Osteoblast (primary cell): Measurements from ENCODE around the gene FAXDC2. TPM values are rescaled to one million over a fixed set of nuclear protein-coding genes. Genes with fewer than 3 reads are reported as not detected.

Experiments
- DNase-seq: peaks from one replicate; pipeline ENCODE4 v3.0.0; 2011; ENCODE audit warnings: low spot score, mixed read lengths; ENCODE audit not compliant: insufficient read length; ENCODE audit errors: missing footprints
- H2AFZ ChIP-seq: 2 replicates; pipeline ENCODE4 v1.6.0; 2011; ENCODE audit warnings: mild to moderate bottlenecking, low read length
- H3K27ac ChIP-seq: 2 replicates; pipeline ENCODE4 v1.5.1; 2011; ENCODE audit warnings: mild to moderate bottlenecking, low read depth, low read length, moderate library complexity
- H3K27me3 ChIP-seq: 2 replicates; pipeline ENCODE4 v1.6.0; 2012; ENCODE audit warnings: mild to moderate bottlenecking, control low read depth, inconsistent platforms, low read length, moderate library complexity; ENCODE audit not compliant: insufficient read depth
- H3K36me3 ChIP-seq: 2 replicates; pipeline ENCODE4 v1.5.1; 2011; ENCODE audit warnings: mild to moderate bottlenecking, low read length, control low read depth, moderate library complexity; ENCODE audit not compliant: insufficient read depth
- H3K4me1 ChIP-seq: 2 replicates; pipeline ENCODE4 v1.5.1; 2011; ENCODE audit warnings: mild to moderate bottlenecking, low read length, control low read depth, moderate library complexity; ENCODE audit not compliant: insufficient read depth
- H3K4me2 ChIP-seq: 2 replicates; pipeline ENCODE4 v1.6.0; 2011; ENCODE audit warnings: mild to moderate bottlenecking, low read length; ENCODE audit not compliant: insufficient read depth
- H3K4me3 ChIP-seq: fragments of 200-600 bp; sonication (generic); 3 replicates; pipeline ENCODE4 v1.5.1; 2012; ENCODE audit warnings: mild to moderate bottlenecking, low read length, inconsistent platforms; ENCODE audit not compliant: insufficient read depth
- H3K79me2 ChIP-seq: 2 replicates; pipeline ENCODE4 v1.6.0; 2012; ENCODE audit warnings: mild to moderate bottlenecking, low read length, control low read depth, inconsistent platforms; ENCODE audit not compliant: insufficient read depth
- H3K9me3 ChIP-seq: 2 replicates; pipeline ENCODE4 v1.5.1; 2011; ENCODE audit warnings: low read depth, low read length, control low read depth
- H4K20me1 ChIP-seq: 2 replicates; pipeline ENCODE4 v1.6.0; 2012; ENCODE audit warnings: mild to moderate bottlenecking, low read length, control low read depth; ENCODE audit not compliant: insufficient read depth
- total RNA-seq: library from RNA; depleted of rRNA; stranded (reverse); fragments of >200 nt; gene quantifications from 2 replicates; pipeline ENCODE4 v1.2.3, GENCODE V29; 2012
- TF ChIP-seq, protein P1 (sequence below): IDR thresholded peaks from 2 replicates; pipeline ENCODE4 v1.5.1; 2011; ENCODE audit warnings: mild to moderate bottlenecking, low read depth, low read length, moderate library complexity; ENCODE audit errors: extremely low read depth

FAXDC2 gene
- total RNA-seq, 1 donor: 13.8 TPM

DNA sequence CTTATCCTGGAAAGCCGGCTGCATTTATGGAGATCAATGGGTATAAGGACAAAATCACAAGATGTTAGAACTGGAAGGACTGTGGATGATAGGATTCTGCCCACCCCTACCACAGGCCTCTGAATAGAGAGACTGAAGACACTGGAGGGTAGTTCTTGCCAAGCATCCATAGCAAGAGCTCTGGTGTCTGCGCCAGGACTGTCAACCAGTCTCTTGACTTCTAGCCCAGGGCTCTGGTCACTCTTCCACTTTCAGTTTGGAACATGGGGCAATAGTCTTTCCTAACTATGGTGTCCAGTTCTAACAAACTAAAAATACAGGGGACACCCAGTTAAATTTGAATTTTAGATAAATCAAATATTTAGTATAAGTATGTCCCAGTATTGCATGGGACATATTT is 71.9 kb downstream of the FAXDC2 start:
- DNase-seq: no peak
- Histone ChIP-seq H3K27ac (peak overlapping the region; percentile 47), H2AFZ (no peak overlapping the region)

DNA sequence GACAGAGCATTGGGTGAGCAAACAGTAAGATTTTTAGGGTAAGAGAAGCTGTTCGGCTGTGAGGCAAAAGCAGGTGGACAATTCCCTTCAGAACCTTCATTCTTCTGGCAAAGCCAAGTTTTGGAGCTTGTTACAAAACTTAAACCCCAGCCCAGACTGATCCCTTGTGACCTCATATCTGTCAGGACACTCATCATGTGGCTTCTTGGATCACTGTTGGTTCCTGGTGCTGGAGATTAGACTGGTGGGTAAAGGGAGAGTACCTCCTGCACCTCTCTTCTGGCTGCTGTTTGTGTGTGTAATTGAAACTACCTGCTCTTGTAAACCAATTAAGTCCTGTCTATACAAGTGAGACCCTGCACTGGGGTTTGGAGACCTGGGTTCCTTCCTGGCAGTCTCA is 74.2 kb downstream of the FAXDC2 start:
- H3K4me2 ChIP-seq: no peak overlapping the region

More for the DNA sequence above, 71.9 kb downstream of the FAXDC2 start:
- H3K9me3 ChIP-seq: no peaks in the 10 kb centered on the region
- TF ChIP-seq, protein P1, sequence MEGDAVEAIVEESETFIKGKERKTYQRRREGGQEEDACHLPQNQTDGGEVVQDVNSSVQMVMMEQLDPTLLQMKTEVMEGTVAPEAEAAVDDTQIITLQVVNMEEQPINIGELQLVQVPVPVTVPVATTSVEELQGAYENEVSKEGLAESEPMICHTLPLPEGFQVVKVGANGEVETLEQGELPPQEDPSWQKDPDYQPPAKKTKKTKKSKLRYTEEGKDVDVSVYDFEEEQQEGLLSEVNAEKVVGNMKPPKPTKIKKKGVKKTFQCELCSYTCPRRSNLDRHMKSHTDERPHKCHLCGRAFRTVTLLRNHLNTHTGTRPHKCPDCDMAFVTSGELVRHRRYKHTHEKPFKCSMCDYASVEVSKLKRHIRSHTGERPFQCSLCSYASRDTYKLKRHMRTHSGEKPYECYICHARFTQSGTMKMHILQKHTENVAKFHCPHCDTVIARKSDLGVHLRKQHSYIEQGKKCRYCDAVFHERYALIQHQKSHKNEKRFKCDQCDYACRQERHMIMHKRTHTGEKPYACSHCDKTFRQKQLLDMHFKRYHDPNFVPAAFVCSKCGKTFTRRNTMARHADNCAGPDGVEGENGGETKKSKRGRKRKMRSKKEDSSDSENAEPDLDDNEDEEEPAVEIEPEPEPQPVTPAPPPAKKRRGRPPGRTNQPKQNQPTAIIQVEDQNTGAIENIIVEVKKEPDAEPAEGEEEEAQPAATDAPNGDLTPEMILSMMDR: no peak
- H3K79me2 ChIP-seq: peaks cover 99% of the 10 kb centered on the region
- H3K27me3 ChIP-seq: no peaks in the 10 kb centered on the region
- H3K4me2 ChIP-seq: peak overlapping the region; percentile 55
- H3K4me3 ChIP-seq: no peak overlapping the region
- H3K36me3 ChIP-seq: no peaks in the 10 kb centered on the region
- H3K4me1 ChIP-seq: peaks cover 29% of the 10 kb centered on the region
- H4K20me1 ChIP-seq: peaks cover 88% of the 10 kb centered on the region

DNA sequence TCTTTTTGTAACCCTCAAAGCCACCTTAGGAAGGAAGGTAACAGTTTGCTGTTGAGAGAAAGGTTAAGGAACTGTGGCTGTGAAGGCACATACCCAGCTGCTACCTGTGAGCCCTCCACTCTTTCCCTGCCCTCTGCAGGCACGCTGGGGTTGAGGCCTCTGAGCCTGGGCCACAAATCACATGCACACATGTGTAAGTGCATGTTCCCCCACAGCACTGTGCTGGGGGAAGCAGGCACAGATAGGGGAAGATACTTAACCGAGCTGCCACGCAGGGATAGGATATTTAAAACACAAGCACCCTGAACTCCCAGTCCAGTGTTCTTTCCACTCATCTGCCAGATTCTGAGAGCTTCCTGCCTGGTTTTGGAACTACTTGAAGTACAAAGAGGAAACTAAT is 77.1 kb downstream of the FAXDC2 start:
- H3K27me3 ChIP-seq: no peaks in the 10 kb centered on the region
- H2AFZ ChIP-seq: no peak overlapping the region
- H3K4me2 ChIP-seq: no peak overlapping the region
- peaks cover 80% of the 10 kb centered on the region for H4K20me1 ChIP-seq
- no peaks in the 10 kb centered on the region for H3K36me3 ChIP-seq
- H3K27ac ChIP-seq: peak overlapping the region; percentile 28
- DNase-seq: no peak
- H3K9me3 ChIP-seq: no peaks in the 10 kb centered on the region
- H3K4me3 ChIP-seq: no peak overlapping the region
- peaks cover 27% of the 10 kb centered on the region for H3K4me1 ChIP-seq
- peaks cover 99% of the 10 kb centered on the region for H3K79me2 ChIP-seq
- TF ChIP-seq, protein P1: no peak

More for the DNA sequence above, 74.2 kb downstream of the FAXDC2 start:
- peaks cover 100% of the 10 kb centered on the region for H3K79me2 ChIP-seq
- H3K27ac ChIP-seq: no peak overlapping the region
- H3K4me3 ChIP-seq: no peak overlapping the region
- no peaks in the 10 kb centered on the region for H3K9me3 ChIP-seq
- TF ChIP-seq, protein P1: no peak
- no peaks in the 10 kb centered on the region for H3K27me3 ChIP-seq
- H3K4me1 ChIP-seq: peaks cover 33% of the 10 kb centered on the region
- no peak overlapping the region for H2AFZ ChIP-seq
- H4K20me1 ChIP-seq: peaks cover 84% of the 10 kb centered on the region
- no peak for DNase-seq
- H3K36me3 ChIP-seq: no peaks in the 10 kb centered on the region

DNA sequence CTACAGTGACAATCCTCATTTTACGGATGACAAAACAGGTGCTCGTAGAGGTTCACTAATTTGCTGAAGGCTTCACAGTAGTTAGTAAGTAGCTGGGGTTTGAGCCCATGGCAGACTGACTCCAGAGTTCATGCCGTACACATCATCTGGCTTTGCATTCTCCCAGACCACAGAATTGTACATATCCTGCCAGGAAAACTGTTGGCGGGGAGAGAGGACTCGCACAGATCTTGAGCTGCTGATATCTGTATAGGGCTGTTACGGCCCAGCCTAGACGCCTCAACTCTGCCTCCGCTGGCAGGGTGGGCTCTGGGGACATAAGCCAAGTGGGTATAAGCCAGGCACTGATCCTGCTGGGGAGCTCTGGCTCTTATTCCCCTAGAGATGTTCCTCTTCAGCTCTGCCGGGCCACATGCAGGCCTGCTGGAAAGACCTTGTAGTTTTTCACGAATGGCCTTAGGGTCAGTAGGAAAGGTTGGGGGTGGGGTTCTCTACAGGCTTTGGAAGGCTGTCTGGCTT is 79.0 kb downstream of the FAXDC2 start:
- peak; percentile 87 for DNase-seq
- H2AFZ ChIP-seq: peak overlapping the region; percentile 11
- TF ChIP-seq, protein P1: no peak
- H3K4me2 ChIP-seq: peak overlapping the region; percentile 61
- H3K4me1 ChIP-seq: peaks cover 31% of the 10 kb centered on the region
- H4K20me1 ChIP-seq: peaks cover 88% of the 10 kb centered on the region
- H3K27me3 ChIP-seq: no peaks in the 10 kb centered on the region
- peak overlapping the region; percentile 31 for H3K4me3 ChIP-seq
- H3K36me3 ChIP-seq: no peaks in the 10 kb centered on the region
- peaks cover 99% of the 10 kb centered on the region for H3K79me2 ChIP-seq
- H3K9me3 ChIP-seq: no peaks in the 10 kb centered on the region
- peak overlapping the region; percentile 82 for H3K27ac ChIP-seq
